Stimulated activated effector memory CD8-positive, alpha-beta T cell treated with anti-CD3 and anti-CD28 coated beads, Interleukin-12 subunit alpha, Interleukin-12 subunit beta, amount 100 ng/mL, for 72 hours (primary cell): ENCODE data around the gene TRIM71.

ENCODE experiments used
- ATAC-seq: fragments of 150-1000 bp; cut with Tn5 transposase; 2 replicates; pipeline ENCODE4 v1.10.0; 2021
- DNase-seq, 2 donors: peaks; one replicate each; pipeline ENCODE4 v3.0.0; 2021 to 2022; ENCODE audit warnings: low spot score in 2 of 2
- H3K27ac Mint-ChIP-seq: one replicate; pipeline ENCODE4 v1.8.0; 2022; ENCODE audit warnings: mild to moderate bottlenecking, mixed read lengths
- H3K36me3 Mint-ChIP-seq: one replicate; pipeline ENCODE4 v1.8.0; 2022; ENCODE audit warnings: mild to moderate bottlenecking, mixed read lengths
- H3K4me1 Mint-ChIP-seq: one replicate; pipeline ENCODE4 v1.8.0; 2022; ENCODE audit warnings: mixed read lengths
- H3K4me3 Mint-ChIP-seq: one replicate; pipeline ENCODE4 v1.8.0; 2022; ENCODE audit warnings: mild to moderate bottlenecking, mixed read lengths
- H3K9me3 Mint-ChIP-seq: one replicate; pipeline ENCODE4 v1.8.0; 2022; ENCODE audit warnings: mixed read lengths

The TRIM71 gene

GRCh38 chr3:32882603-32883025, 64.8 kb downstream of the TRIM71 start:
- H3K36me3 Mint-ChIP-seq = no peaks in the 10 kb centered on the region
- ATAC-seq = peak; percentile 91
- H3K4me3 Mint-ChIP-seq = no peak overlapping the region
- DNase-seq = no peak
- H3K27ac Mint-ChIP-seq = no peak overlapping the region
- peaks cover 14% of the 10 kb centered on the region for H3K4me1 Mint-ChIP-seq
- H3K9me3 Mint-ChIP-seq = no peaks in the 10 kb centered on the region

GRCh38 chr3:32883817-32884216, 66.0 kb downstream of the TRIM71 start:
- DNase-seq = no peak
- Mint-ChIP-seq H3K27ac (no peak overlapping the region), H3K4me1 (peaks cover 14% of the 10 kb centered on the region), H3K36me3 (no peaks in the 10 kb centered on the region), H3K9me3 (no peaks in the 10 kb centered on the region), H3K4me3 (no peak overlapping the region)
- no peak for ATAC-seq

- Mint-ChIP-seq H3K36me3 (no peaks in the 10 kb centered on the region), H3K9me3 (no peaks in the 10 kb centered on the region), H3K4me1 (peaks cover 14% of the 10 kb centered on the region), H3K27ac (no peak overlapping the region), H3K4me3 (no peak overlapping the region)
- no peak for DNase-seq
- no peak for ATAC-seq
Measured at GRCh38 chr3:32884591-32884990, 66.8 kb downstream of the TRIM71 start.

GRCh38 chr3:32885283-32885901, 67.6 kb downstream of the TRIM71 start:
- peaks cover 14% of the 10 kb centered on the region for H3K4me1 Mint-ChIP-seq
- DNase-seq = no peak
- no peaks in the 10 kb centered on the region for H3K9me3 Mint-ChIP-seq
- no peak for ATAC-seq
- H3K27ac Mint-ChIP-seq = no peak overlapping the region
- H3K36me3 Mint-ChIP-seq = no peaks in the 10 kb centered on the region
- H3K4me3 Mint-ChIP-seq = no peak overlapping the region

- DNase-seq = no peak
- ATAC-seq = no peak
- Mint-ChIP-seq H3K4me1 (peaks cover 14% of the 10 kb centered on the region), H3K4me3 (no peak overlapping the region), H3K36me3 (no peaks in the 10 kb centered on the region), H3K9me3 (no peaks in the 10 kb centered on the region), H3K27ac (no peak overlapping the region)
Measured at GRCh38 chr3:32886296-32886695, 68.5 kb downstream of the TRIM71 start.

GRCh38 chr3:32886911-32887310, 69.1 kb downstream of the TRIM71 start:
- ATAC-seq (no peak), DNase-seq (no peak)
- Mint-ChIP-seq H3K27ac (no peak overlapping the region), H3K4me1 (peaks cover 14% of the 10 kb centered on the region), H3K36me3 (no peaks in the 10 kb centered on the region), H3K9me3 (no peaks in the 10 kb centered on the region), H3K4me3 (no peak overlapping the region)

GRCh38 chr3:32888739-32889138, 70.9 kb downstream of the TRIM71 start:
- ATAC-seq (peak; percentile 39), DNase-seq (no peak)
- H3K4me1 Mint-ChIP-seq = no peaks in the 10 kb centered on the region
- H3K27ac Mint-ChIP-seq = no peak overlapping the region
- no peaks in the 10 kb centered on the region for H3K36me3 Mint-ChIP-seq
- no peak overlapping the region for H3K4me3 Mint-ChIP-seq
- no peaks in the 10 kb centered on the region for H3K9me3 Mint-ChIP-seq

GRCh38 chr3:32890420-32891276, 72.9 kb downstream of the TRIM71 start:
- Mint-ChIP-seq H3K27ac (no peak overlapping the region), H3K9me3 (no peaks in the 10 kb centered on the region), H3K4me1 (no peaks in the 10 kb centered on the region), H3K36me3 (no peaks in the 10 kb centered on the region), H3K4me3 (no peak overlapping the region)
- ATAC-seq = no peak
- DNase-seq = no peak

- no peak overlapping the region for H3K4me3 Mint-ChIP-seq
- no peak for DNase-seq
- H3K4me1 Mint-ChIP-seq = no peaks in the 10 kb centered on the region
- no peaks in the 10 kb centered on the region for H3K36me3 Mint-ChIP-seq
- ATAC-seq = no peak
- no peak overlapping the region for H3K27ac Mint-ChIP-seq
- H3K9me3 Mint-ChIP-seq = no peaks in the 10 kb centered on the region
Measured at GRCh38 chr3:32891365-32891764, 73.6 kb downstream of the TRIM71 start.

GRCh38 chr3:32892625-32893598, 75.1 kb downstream of the TRIM71 start:
- no peaks in the 10 kb centered on the region for H3K4me1 Mint-ChIP-seq
- H3K9me3 Mint-ChIP-seq = no peaks in the 10 kb centered on the region

GRCh38 chr3:32894977-32895376, 77.2 kb downstream of the TRIM71 start:
- H3K27ac Mint-ChIP-seq = no peak overlapping the region
- DNase-seq (no peak), ATAC-seq (no peak)
- no peak overlapping the region for H3K4me3 Mint-ChIP-seq
- H3K36me3 Mint-ChIP-seq = no peaks in the 10 kb centered on the region
- no peaks in the 10 kb centered on the region for H3K4me1 Mint-ChIP-seq
- H3K9me3 Mint-ChIP-seq = no peaks in the 10 kb centered on the region

More at GRCh38 chr3:32892625-32893598, 75.1 kb downstream of the TRIM71 start:
- Mint-ChIP-seq H3K36me3 (no peaks in the 10 kb centered on the region), H3K27ac (no peak overlapping the region), H3K4me3 (no peak overlapping the region)
- no peak for DNase-seq
- ATAC-seq = no peak

- Mint-ChIP-seq H3K4me1 (no peaks in the 10 kb centered on the region), H3K9me3 (no peaks in the 10 kb centered on the region), H3K4me3 (no peak overlapping the region), H3K36me3 (no peaks in the 10 kb centered on the region), H3K27ac (no peak overlapping the region)
- DNase-seq = no peak
- no peak for ATAC-seq
Measured at GRCh38 chr3:32895701-32896100, 77.9 kb downstream of the TRIM71 start.

GRCh38 chr3:32896143-32896542, 78.3 kb downstream of the TRIM71 start:
- no peak for DNase-seq
- ATAC-seq = no peak
- Mint-ChIP-seq H3K4me1 (no peaks in the 10 kb centered on the region), H3K36me3 (no peaks in the 10 kb centered on the region), H3K9me3 (no peaks in the 10 kb centered on the region), H3K27ac (no peak overlapping the region), H3K4me3 (no peak overlapping the region)

- ATAC-seq = no peak
- no peak overlapping the region for H3K4me3 Mint-ChIP-seq
- no peaks in the 10 kb centered on the region for H3K4me1 Mint-ChIP-seq
- no peak overlapping the region for H3K27ac Mint-ChIP-seq
- no peaks in the 10 kb centered on the region for H3K9me3 Mint-ChIP-seq
- DNase-seq = no peak
- H3K36me3 Mint-ChIP-seq = no peaks in the 10 kb centered on the region
Measured at GRCh38 chr3:32897001-32897601, 79.3 kb downstream of the TRIM71 start.
